ENCODE results near the gene FOXL3.

DNA sequence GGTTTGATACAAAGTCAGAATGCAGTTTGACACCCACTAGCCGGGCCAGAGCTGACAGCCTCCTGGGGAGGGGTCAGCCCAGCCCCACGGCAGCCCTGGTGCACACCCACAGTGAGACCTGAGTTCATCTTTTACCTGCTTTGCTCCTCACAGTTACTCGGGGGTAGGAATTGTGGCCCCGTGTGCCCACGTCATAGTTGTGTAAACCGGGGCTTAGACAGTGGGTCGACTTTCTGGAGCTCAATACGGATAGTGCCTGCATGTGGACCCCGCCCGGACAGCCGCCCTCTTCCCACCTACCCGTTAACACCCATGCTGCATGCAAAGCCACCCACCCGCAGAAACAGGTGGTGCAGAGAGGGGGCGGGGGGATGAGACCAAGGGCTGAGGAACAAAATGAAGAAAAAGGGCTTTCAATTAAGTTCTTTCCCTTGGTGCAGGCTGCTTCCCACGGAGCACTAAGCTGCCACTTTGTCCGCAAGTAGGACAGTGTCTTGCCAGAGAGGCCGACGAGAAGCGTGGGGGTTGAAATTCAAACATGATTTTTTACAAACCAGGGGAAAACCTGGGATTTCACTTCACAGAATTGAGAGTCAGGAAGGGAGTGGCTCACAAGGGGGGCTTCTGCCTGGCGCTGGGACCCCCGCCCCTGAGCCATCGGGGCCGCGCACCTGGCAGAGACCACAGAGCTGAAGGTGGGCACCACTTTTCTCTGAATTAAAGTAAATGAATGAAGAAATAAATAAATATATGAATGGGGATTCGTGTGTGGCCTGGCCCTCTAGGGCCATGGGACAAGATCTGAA, 24.6 kb upstream of the FOXL3 start:
- TF ChIP-seq CEBPB (IDR thresholded peaks at IDR 0.05) = no peak
- TF ChIP-seq, protein P1, sequence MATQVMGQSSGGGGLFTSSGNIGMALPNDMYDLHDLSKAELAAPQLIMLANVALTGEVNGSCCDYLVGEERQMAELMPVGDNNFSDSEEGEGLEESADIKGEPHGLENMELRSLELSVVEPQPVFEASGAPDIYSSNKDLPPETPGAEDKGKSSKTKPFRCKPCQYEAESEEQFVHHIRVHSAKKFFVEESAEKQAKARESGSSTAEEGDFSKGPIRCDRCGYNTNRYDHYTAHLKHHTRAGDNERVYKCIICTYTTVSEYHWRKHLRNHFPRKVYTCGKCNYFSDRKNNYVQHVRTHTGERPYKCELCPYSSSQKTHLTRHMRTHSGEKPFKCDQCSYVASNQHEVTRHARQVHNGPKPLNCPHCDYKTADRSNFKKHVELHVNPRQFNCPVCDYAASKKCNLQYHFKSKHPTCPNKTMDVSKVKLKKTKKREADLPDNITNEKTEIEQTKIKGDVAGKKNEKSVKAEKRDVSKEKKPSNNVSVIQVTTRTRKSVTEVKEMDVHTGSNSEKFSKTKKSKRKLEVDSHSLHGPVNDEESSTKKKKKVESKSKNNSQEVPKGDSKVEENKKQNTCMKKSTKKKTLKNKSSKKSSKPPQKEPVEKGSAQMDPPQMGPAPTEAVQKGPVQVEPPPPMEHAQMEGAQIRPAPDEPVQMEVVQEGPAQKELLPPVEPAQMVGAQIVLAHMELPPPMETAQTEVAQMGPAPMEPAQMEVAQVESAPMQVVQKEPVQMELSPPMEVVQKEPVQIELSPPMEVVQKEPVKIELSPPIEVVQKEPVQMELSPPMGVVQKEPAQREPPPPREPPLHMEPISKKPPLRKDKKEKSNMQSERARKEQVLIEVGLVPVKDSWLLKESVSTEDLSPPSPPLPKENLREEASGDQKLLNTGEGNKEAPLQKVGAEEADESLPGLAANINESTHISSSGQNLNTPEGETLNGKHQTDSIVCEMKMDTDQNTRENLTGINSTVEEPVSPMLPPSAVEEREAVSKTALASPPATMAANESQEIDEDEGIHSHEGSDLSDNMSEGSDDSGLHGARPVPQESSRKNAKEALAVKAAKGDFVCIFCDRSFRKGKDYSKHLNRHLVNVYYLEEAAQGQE (IDR thresholded peaks at IDR 0.05; ENCODE audit: low read depth) = no peak
- TF ChIP-seq RAD21 (IDR thresholded peaks at IDR 0.05; ENCODE audit: low read depth) = no peak
- no peak for TF ChIP-seq YY1 (IDR thresholded peaks at IDR 0.05; ENCODE audit: low read depth)
- no peak for TF ChIP-seq TCF12 (IDR thresholded peaks at IDR 0.05; ENCODE audit: low read depth)
- no peak for TF ChIP-seq EGR1 (IDR thresholded peaks at IDR 0.05)
- TF ChIP-seq, protein P2, sequence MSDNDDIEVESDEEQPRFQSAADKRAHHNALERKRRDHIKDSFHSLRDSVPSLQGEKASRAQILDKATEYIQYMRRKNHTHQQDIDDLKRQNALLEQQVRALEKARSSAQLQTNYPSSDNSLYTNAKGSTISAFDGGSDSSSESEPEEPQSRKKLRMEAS (IDR thresholded peaks at IDR 0.05) = no peak
- no peak for TF ChIP-seq NFIC (IDR thresholded peaks at IDR 0.05)
- no peak for TF ChIP-seq TEAD4 (IDR thresholded peaks at IDR 0.05)
- no peak for TF ChIP-seq FOXM1 (IDR thresholded peaks at IDR 0.05; ENCODE audit: borderline replicate concordance, low read depth)
- TF ChIP-seq, protein P3, sequence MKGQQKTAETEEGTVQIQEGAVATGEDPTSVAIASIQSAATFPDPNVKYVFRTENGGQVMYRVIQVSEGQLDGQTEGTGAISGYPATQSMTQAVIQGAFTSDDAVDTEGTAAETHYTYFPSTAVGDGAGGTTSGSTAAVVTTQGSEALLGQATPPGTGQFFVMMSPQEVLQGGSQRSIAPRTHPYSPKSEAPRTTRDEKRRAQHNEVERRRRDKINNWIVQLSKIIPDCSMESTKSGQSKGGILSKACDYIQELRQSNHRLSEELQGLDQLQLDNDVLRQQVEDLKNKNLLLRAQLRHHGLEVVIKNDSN (IDR thresholded peaks at IDR 0.05) = no peak
